ENCODE results near the gene FOXC2. TPM values are rescaled to one million over a fixed set of nuclear protein-coding genes. Genes with fewer than 3 reads are reported as not detected.

Gene FOXC2
- total and polyA plus RNA-seq, 9 of the 15 experiments (the other 6 are each of a cell fraction or from before 2014, with no cell fraction given) = 0.01 to 0.11 (median 0.10) TPM; not detected in 5

- TF ChIP-seq SREBF2 (CRISPR knock-in tag; IDR thresholded peaks at IDR 0.05) (no peak), TFAP4 (CRISPR knock-in tag; IDR thresholded peaks at IDR 0.05; ENCODE audit: borderline replicate concordance) (no peak), NFIX (CRISPR knock-in tag; IDR thresholded peaks at IDR 0.05; ENCODE audit: low read depth) (no peak), ZNF589 (CRISPR knock-in tag; IDR thresholded peaks at IDR 0.05; ENCODE audit: low read depth) (no peak), ZBTB5 (IDR thresholded peaks at IDR 0.05) (no peak), PKNOX1 (IDR thresholded peaks at IDR 0.05) (no peak), PHF21A (IDR thresholded peaks at IDR 0.05; ENCODE audit: borderline replicate concordance, low read depth) (no peak)
These were observed 30.7 kb downstream of the FOXC2 start (continued) for GRCh38 chr16:86597126-86597879.
